HepG2 (cell line): ENCODE data around the gene CHCHD1. TPM values are rescaled to one million over a fixed set of nuclear protein-coding genes. Genes with fewer than 3 reads are reported as not detected.
A peak's percentile ranks its signal among the peaks of the same experiment; 100 is the strongest.

Source experiments
- CHCHD3 ChIP-seq: sonication (generic); formaldehyde crosslinking; IDR thresholded peaks from 2 replicates; pipeline ENCODE4 v1.8.0; 2022; ENCODE audit warnings: mild to moderate bottlenecking, missing genetic modification reagents, moderate library complexity
- ERF ChIP-seq: IDR thresholded peaks from 2 replicates; pipeline ENCODE4 v1.6.1; 2018; ENCODE audit warnings: missing biosample characterization, missing genetic modification reagents
- HNRNPLL ChIP-seq: fragments of 200-400 bp; formaldehyde crosslinking; IDR thresholded peaks from 2 replicates; pipeline ENCODE4 v1.6.1; 2017; ENCODE audit warnings: mild to moderate bottlenecking, low read depth, low read length; ENCODE audit not compliant: poor library complexity, severe bottlenecking
- MED8 ChIP-seq: sonication (generic); formaldehyde crosslinking; IDR thresholded peaks from 2 replicates; pipeline ENCODE4 v1.8.1; 2023; ENCODE audit warnings: mild to moderate bottlenecking, missing genetic modification reagents; ENCODE audit not compliant: insufficient replicate concordance
- NBN ChIP-seq: fragments of 450-650 bp; conservative IDR thresholded peaks from 2 replicates; pipeline ENCODE4 v1.6.1; 2017
- NFYB ChIP-seq: sonication (generic); formaldehyde crosslinking; IDR thresholded peaks from 2 replicates; pipeline ENCODE4 v1.4.0; 2020; ENCODE audit warnings: missing genetic modification reagents
- NR2F2 ChIP-seq: IDR thresholded peaks from 2 replicates; pipeline ENCODE4 v1.6.1; 2012; ENCODE audit warnings: low read depth, inconsistent platforms, borderline replicate concordance
- SATB2 ChIP-seq: sonication (generic); formaldehyde crosslinking; IDR thresholded peaks from 2 replicates; pipeline ENCODE4 v1.5.0; 2020; ENCODE audit warnings: missing genetic modification reagents
- SIX4 ChIP-seq: sonication (generic); formaldehyde crosslinking; IDR thresholded peaks from 2 replicates; pipeline ENCODE4 v1.4.0; 2020; ENCODE audit warnings: missing genetic modification reagents
- SOX6 ChIP-seq, 2 experiments: fragments of 450-650 bp in 1 of 2; sonication (generic) in 1 of 2; formaldehyde crosslinking in 1 of 2; IDR thresholded peaks; 2 replicates each; pipeline versions ENCODE4 v1.4.0 to v1.6.1; 2017 to 2020; ENCODE audit warnings: antibody characterized with exemption in 1 of 2, mild to moderate bottlenecking in 1 of 2, missing genetic modification reagents in 1 of 2
- ZNF207 ChIP-seq: fragments of 450-650 bp; IDR thresholded peaks from 2 replicates; pipeline ENCODE4 v1.6.1; 2016; ENCODE audit warnings: antibody characterized with exemption, borderline replicate concordance
- ZNF44 ChIP-seq: sonication (generic); formaldehyde crosslinking; IDR thresholded peaks from 2 replicates; pipeline ENCODE4 v1.5.1; 2020; ENCODE audit warnings: mild to moderate bottlenecking, missing genetic modification reagents
- ZNF468 ChIP-seq: sonication (generic); formaldehyde crosslinking; IDR thresholded peaks from 2 replicates; pipeline ENCODE4 v1.8.0; 2022; ENCODE audit warnings: mild to moderate bottlenecking, moderate library complexity, missing genetic modification reagents
- ZNF775 ChIP-seq: sonication (generic); formaldehyde crosslinking; IDR thresholded peaks from 2 replicates; pipeline ENCODE4 v1.4.0; 2020; ENCODE audit warnings: missing genetic modification reagents, mild to moderate bottlenecking, moderate library complexity, borderline replicate concordance
- ZNF850 ChIP-seq: sonication (generic); formaldehyde crosslinking; conservative IDR thresholded peaks from 2 replicates; pipeline ENCODE4 v1.9.0; 2021; ENCODE audit warnings: mild to moderate bottlenecking, missing genetic modification reagents
- ZSCAN20 ChIP-seq: sonication (generic); formaldehyde crosslinking; IDR thresholded peaks from 2 replicates; pipeline ENCODE4 v1.4.0; 2020; ENCODE audit warnings: missing genetic modification reagents, mild to moderate bottlenecking, borderline replicate concordance
- polyA plus RNA-seq, 8 experiments: library from polyadenylated mRNA; depleted of rRNA in 3 of 8; stranded (reverse) in 7 of 8; unstranded in 1 of 8; fragments of >200 nt; fragmentation: Illumina TruSeq in 4 of 8; extraction: Trizol in 4 of 8; gene quantifications; 2 replicates each; pipeline versions ENCODE4 v1.2.1 to v1.2.3, GENCODE V29; 2011 to 2016; ENCODE audit warnings: low read depth in 4 of 8, missing spikeins in 1 of 8, mixed read lengths in 1 of 8; ENCODE audit not compliant: insufficient read depth in 1 of 8
- total RNA-seq, 5 experiments: library from RNA; depleted of rRNA; stranded (reverse); fragments of >200 nt; fragmentation: Illumina TruSeq; extraction: Trizol; gene quantifications; 2 replicates each; pipeline ENCODE4 v1.2.3, GENCODE V29; 2016; ENCODE audit warnings: low read depth in 1 of 5
- TF ChIP-seq, protein P1 (sequence below): sonication (generic); formaldehyde crosslinking; IDR thresholded peaks from 2 replicates; pipeline ENCODE4 v1.4.0; 2020; ENCODE audit warnings: missing genetic modification reagents; ENCODE audit errors: not compliant biosample characterization
- TF ChIP-seq, protein P2 (sequence below): sonication (generic); formaldehyde crosslinking; IDR thresholded peaks from 2 replicates; pipeline ENCODE4 v1.5.1; 2020; ENCODE audit warnings: mild to moderate bottlenecking, moderate library complexity, missing genetic modification reagents
- TF ChIP-seq, protein P3 (sequence below): sonication (generic); formaldehyde crosslinking; IDR thresholded peaks from 2 replicates; pipeline ENCODE4 v1.8.0; 2022; ENCODE audit warnings: missing genetic modification reagents, mild to moderate bottlenecking, inconsistent platforms, borderline replicate concordance
- TF ChIP-seq, protein P4 (sequence below): sonication (generic); formaldehyde crosslinking; IDR thresholded peaks from 2 replicates; pipeline ENCODE4 v1.8.1; 2022; ENCODE audit warnings: mild to moderate bottlenecking, missing genetic modification reagents
- TF ChIP-seq, protein P5 (sequence below): sonication (generic); formaldehyde crosslinking; IDR thresholded peaks from 2 replicates; pipeline ENCODE4 v1.5.0; 2020; ENCODE audit warnings: mild to moderate bottlenecking, missing genetic modification reagents, borderline replicate concordance

CHCHD1 gene
- total and polyA plus RNA-seq, 2 of the 13 experiments (the other 11 are each of a cell fraction or from before 2014, with no cell fraction given) = 36.9 to 71.2 TPM

DNA sequence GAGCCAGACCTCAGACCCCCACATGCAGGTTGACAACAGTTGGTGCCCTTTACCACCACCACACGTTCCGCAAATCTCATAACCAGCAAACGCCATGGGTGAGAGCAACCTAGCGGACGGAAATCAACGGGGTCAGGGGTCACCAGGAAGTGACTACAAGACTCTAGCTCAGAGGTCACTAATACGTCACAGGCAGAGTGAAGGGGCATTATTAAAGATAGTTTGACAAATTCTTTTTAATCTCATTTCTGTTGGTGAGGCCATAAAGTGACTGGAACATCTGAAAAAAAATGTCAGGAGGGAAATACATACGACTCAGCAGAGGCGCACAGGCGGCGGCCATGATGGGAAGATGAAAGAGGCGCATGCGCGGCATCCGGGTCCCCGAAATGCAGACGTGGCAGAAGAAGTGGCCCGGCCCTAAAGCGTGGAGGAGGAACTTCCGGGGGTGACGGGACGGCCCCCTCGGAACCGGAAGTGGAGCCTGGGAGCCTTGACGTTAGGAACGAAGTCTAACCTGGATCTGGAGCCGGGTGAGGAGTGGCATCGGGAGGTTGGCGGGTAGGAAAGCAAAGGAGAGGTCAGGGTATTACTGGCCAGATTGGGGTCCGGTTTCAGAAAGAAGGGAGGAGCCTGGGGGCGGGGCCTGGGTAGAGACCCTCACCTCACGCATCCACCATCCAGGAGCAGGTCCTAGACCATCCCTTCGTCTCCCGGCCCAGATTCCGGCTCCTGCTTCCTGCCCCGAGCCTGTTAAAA, 37.8 kb upstream of the CHCHD1 start, which contains the start of gene SEC24C (continued):
- TF ChIP-seq SOX6 (IDR thresholded peaks at IDR 0.05) (no peak), SOX6 (CRISPR knock-in tag; IDR thresholded peaks at IDR 0.05) (peak; percentile 26; the same call in 1 of the 2 replicates), NBN (no peak), CHCHD3 (CRISPR knock-in tag) (no peak), ZNF44 (CRISPR knock-in tag) (no peak; the same call in 1 of the 2 replicates), ZNF775 (CRISPR knock-in tag) (no peak), ERF (CRISPR knock-in tag) (peak; percentile 46; the same call in 1 of the 2 replicates), NR2F2 (peak; percentile 78; the same call in 1 of the 2 replicates), ZSCAN20 (no peak), ZNF468 (CRISPR knock-in tag) (no peak), SATB2 (CRISPR knock-in tag) (no peak), MED8 (peak; percentile 19), HNRNPLL (peak; percentile 49), SIX4 (CRISPR knock-in tag) (no peak; the same call in 1 of the 2 replicates), ZNF207 (no peak), ZNF850 (no peak), NFYB (peak; percentile 80)
- TF ChIP-seq, protein P1, sequence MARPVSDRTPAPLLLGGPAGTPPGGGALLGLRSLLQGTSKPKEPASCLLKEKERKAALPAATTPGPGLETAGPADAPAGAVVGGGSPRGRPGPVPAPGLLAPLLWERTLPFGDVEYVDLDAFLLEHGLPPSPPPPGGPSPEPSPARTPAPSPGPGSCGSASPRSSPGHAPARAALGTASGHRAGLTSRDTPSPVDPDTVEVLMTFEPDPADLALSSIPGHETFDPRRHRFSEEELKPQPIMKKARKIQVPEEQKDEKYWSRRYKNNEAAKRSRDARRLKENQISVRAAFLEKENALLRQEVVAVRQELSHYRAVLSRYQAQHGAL (CRISPR knock-in tag) = no peak
- TF ChIP-seq, protein P2, sequence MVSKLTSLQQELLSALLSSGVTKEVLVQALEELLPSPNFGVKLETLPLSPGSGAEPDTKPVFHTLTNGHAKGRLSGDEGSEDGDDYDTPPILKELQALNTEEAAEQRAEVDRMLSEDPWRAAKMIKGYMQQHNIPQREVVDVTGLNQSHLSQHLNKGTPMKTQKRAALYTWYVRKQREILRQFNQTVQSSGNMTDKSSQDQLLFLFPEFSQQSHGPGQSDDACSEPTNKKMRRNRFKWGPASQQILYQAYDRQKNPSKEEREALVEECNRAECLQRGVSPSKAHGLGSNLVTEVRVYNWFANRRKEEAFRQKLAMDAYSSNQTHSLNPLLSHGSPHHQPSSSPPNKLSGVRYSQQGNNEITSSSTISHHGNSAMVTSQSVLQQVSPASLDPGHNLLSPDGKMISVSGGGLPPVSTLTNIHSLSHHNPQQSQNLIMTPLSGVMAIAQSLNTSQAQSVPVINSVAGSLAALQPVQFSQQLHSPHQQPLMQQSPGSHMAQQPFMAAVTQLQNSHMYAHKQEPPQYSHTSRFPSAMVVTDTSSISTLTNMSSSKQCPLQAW (CRISPR knock-in tag) = peak; percentile 85
- TF ChIP-seq, protein P3, sequence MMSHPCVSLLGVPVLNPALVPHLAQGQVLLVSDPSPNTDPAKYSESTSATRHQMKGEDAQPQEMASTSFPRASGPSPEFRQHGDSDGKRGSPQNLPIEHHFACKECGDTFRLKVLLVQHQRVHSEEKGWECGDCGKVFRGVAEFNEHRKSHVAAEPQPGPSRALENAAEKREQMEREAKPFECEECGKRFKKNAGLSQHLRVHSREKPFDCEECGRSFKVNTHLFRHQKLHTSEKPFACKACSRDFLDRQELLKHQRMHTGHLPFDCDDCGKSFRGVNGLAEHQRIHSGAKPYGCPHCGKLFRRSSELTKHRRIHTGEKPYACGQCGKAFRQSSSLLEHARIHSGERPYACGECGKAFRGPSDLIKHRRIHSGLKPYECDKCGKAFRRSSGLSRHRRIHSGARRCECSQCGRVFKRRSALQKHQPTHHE (CRISPR knock-in tag) = no peak
- TF ChIP-seq, protein P4, sequence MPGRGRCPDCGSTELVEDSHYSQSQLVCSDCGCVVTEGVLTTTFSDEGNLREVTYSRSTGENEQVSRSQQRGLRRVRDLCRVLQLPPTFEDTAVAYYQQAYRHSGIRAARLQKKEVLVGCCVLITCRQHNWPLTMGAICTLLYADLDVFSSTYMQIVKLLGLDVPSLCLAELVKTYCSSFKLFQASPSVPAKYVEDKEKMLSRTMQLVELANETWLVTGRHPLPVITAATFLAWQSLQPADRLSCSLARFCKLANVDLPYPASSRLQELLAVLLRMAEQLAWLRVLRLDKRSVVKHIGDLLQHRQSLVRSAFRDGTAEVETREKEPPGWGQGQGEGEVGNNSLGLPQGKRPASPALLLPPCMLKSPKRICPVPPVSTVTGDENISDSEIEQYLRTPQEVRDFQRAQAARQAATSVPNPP (CRISPR knock-in tag) = no peak
- TF ChIP-seq, protein P5, sequence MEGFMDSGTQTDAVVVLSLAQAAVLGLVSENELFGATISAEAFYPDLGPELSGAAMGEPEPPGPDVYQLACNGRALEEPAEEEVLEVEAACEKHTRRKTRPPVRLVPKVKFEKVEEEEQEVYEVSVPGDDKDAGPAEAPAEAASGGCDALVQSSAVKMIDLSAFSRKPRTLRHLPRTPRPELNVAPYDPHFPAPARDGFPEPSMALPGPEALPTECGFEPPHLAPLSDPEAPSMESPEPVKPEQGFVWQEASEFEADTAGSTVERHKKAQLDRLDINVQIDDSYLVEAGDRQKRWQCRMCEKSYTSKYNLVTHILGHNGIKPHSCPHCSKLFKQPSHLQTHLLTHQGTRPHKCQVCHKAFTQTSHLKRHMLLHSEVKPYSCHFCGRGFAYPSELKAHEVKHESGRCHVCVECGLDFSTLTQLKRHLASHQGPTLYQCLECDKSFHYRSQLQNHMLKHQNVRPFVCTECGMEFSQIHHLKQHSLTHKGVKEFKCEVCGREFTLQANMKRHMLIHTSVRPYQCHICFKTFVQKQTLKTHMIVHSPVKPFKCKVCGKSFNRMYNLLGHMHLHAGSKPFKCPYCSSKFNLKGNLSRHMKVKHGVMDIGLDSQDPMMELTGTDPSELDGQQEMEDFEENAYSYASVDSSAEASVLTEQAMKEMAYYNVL = 0 out of 2 replicates have a peak, but pooled peaks have one; percentile 56
